Peyer's patch (tissue), 4 donors: ENCODE results near the gene ARID1A.

Experiments used
- CTCF ChIP-seq, 6 experiments: fragments of 450-650 bp in 4 of 6; fragments of 200-600 bp in 2 of 6; sonication (generic) in 1 of 6; IDR thresholded peaks; one replicate each; pipeline ENCODE4 v1.5.1; 2017 to 2019; ENCODE audit warnings: antibody characterized with exemption in 6 of 6, mild to moderate bottlenecking in 3 of 6, moderate library complexity in 1 of 6
- POLR2A ChIP-seq, 2 donors: fragments of 450-650 bp; IDR thresholded peaks; one replicate each; pipeline ENCODE4 v1.5.1; 2017; ENCODE audit warnings: antibody characterized with exemption in 2 of 2, mild to moderate bottlenecking in 2 of 2, moderate library complexity in 2 of 2

- TF ChIP-seq CTCF (IDR thresholded peaks at IDR 0.05), result no peak
- TF ChIP-seq POLR2A (IDR thresholded peaks at IDR 0.05), result no peak
These were observed 94.1 kb downstream of the ARID1A start for GRCh38 chr1:26789931-26790330.
